ENCODE results near the gene CALD1. TPM values are rescaled to one million over a fixed set of nuclear protein-coding genes. Genes with fewer than 3 reads are reported as not detected.

Gene CALD1
- total and polyA plus RNA-seq, 2 experiments from 2014 or later: 132 to 842 TPM

DNA sequence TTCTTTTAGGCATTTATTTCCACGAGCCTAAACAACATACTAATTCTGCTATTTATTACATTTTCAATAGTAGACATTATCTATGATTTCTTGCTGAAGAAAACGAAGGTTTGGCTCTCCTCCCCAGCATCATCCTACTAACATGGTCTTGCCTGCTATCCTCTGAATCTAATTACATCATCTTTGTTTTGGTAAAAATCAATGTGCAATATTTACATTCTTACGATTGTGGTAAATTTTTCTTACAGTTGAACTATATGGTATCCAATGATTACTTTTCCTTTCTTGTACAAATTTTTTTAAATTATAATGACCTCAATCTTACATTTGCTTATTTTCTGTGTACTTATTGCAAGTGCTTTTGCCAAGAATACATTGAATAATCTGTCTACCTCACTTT, 7.0 kb upstream of the CALD1 start:
- DNase-seq (ENCODE audit: low spot score): no peak
- Histone ChIP-seq H3F3A (replicated peaks; ENCODE audit: low read depth) (no peaks in the 10 kb centered on the region), H3K4me2 (no peak overlapping the region), H2AFZ (no peak overlapping the region), H4K20me1 (replicated peaks; ENCODE audit: insufficient read depth) (no peaks in the 10 kb centered on the region), H3K4me1 (ENCODE audit: insufficient read depth) (0 out of 2 replicates have a peak, but pooled peaks cover under 1% of the 10 kb centered on the region), H3K4me3 (no peak overlapping the region), H3K27me3 (ENCODE audit: insufficient read depth) (no peaks in the 10 kb centered on the region), H3K27ac (ENCODE audit: low read depth) (no peak overlapping the region), H3K9me2 (ENCODE audit: insufficient read depth) (peaks cover 5% of the 10 kb centered on the region; the same call in 1 of the 2 replicates), H3K79me2 (replicated peaks; ENCODE audit: insufficient read depth) (no peaks in the 10 kb centered on the region), H3K36me3 (ENCODE audit: insufficient read depth) (no peaks in the 10 kb centered on the region)
- Mint-ChIP-seq H3K4me1 (peaks cover 10% of the 10 kb centered on the region), H3K27ac (no peak overlapping the region), H3K9me3 (no peaks in the 10 kb centered on the region; the same call in 2 of the 3 replicates), H3K4me3 (no peak overlapping the region), H3K27me3 (ENCODE audit: insufficient read depth, low read depth, poor library complexity) (peaks cover 8% of the 10 kb centered on the region), H3K36me3 (ENCODE audit: low read depth) (no peaks in the 10 kb centered on the region)
- ATAC-seq: no peak
- TF ChIP-seq EZH2 (IDR thresholded peaks at IDR 0.05; ENCODE audit: low read depth, unreplicated experiment): no peak
- no peak for TF ChIP-seq CTCF (conservative IDR thresholded peaks at IDR 0.05; ENCODE audit: low read depth in 2 of 2)

DNA sequence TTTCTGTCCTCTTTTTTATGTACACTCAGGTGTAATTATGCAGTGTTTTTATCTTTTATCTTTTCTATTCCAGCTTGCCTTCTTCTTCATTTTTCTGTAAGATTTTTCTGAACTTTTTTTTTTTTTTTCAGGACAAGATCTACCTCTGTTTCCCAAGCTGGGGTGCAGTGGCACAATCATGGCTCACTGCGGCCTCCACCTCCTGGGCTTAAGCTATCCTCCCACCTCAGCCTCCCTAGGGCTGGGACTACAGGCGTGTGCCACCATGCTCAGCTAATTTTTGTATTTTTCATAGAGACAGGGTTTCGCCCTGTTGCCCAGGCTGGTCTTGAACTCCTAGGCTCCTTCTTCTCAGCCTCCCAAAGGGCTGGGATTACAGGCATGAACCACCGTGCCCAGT, 6.3 kb upstream of the CALD1 start:
- no peak for TF ChIP-seq ZNF331 (CRISPR knock-in tag; IDR thresholded peaks at IDR 0.05; ENCODE audit: low read depth)
- no peak for TF ChIP-seq ZNF462 (CRISPR knock-in tag; IDR thresholded peaks at IDR 0.05)
- no peak for TF ChIP-seq NANOG (IDR thresholded peaks at IDR 0.05; ENCODE audit: borderline replicate concordance)
- no peak for TF ChIP-seq ETS1 (IDR thresholded peaks at IDR 0.05)
- TF ChIP-seq STAT1 (IDR thresholded peaks at IDR 0.05; ENCODE audit: unreplicated experiment): no peak
- no peak for TF ChIP-seq JUNB (IDR thresholded peaks at IDR 0.05; ENCODE audit: unreplicated experiment)
- DNase-seq (ENCODE audit: low spot score) (no peak), ATAC-seq (no peak)
- Histone ChIP-seq H3K4me2 (no peak overlapping the region), H3K79me2 (replicated peaks; ENCODE audit: insufficient read depth) (no peaks in the 10 kb centered on the region), H3K9me2 (ENCODE audit: insufficient read depth) (peaks cover under 1% of the 10 kb centered on the region; the same call in 1 of the 2 replicates), H3K4me1 (ENCODE audit: insufficient read depth) (peaks cover 6% of the 10 kb centered on the region), H3K27me3 (ENCODE audit: insufficient read depth) (no peaks in the 10 kb centered on the region), H4K20me1 (replicated peaks; ENCODE audit: insufficient read depth) (no peaks in the 10 kb centered on the region), H3K36me3 (ENCODE audit: insufficient read depth) (no peaks in the 10 kb centered on the region), H2AFZ (no peak overlapping the region), H3F3A (replicated peaks; ENCODE audit: low read depth) (no peaks in the 10 kb centered on the region), H3K4me3 (no peak overlapping the region), H3K27ac (ENCODE audit: low read depth) (no peak overlapping the region)
- Mint-ChIP-seq H3K4me1 (peaks cover 17% of the 10 kb centered on the region), H3K27me3 (ENCODE audit: insufficient read depth, low read depth, poor library complexity) (peaks cover 2% of the 10 kb centered on the region), H3K36me3 (ENCODE audit: low read depth) (no peaks in the 10 kb centered on the region), H3K27ac (no peak overlapping the region), H3K9me3 (no peaks in the 10 kb centered on the region), H3K4me3 (no peak overlapping the region)

All from GM23338 (cell line).